GM21528 (cell line): ENCODE measurements around the gene RRAS2.
"Not testable (repeated sequence)": the region's sequence is repeated elsewhere in the genome, so short reads cannot be mapped to it uniquely, and the experiment has no call there.

ENCODE experiments used
- ATAC-seq: cut with Tn5 transposase; IDR thresholded peaks from one replicate; pipeline ENCODE4 v1.9.1; 2021; ENCODE audit warnings: mild to moderate bottlenecking, moderate library complexity; ENCODE audit not compliant: unreplicated experiment, low FRiP score

RRAS2 gene

GRCh38 chr11:14310679-14311078 lies 48.3 kb downstream of the RRAS2 start:
- ATAC-seq: no peak

- no peak for ATAC-seq
Measured at GRCh38 chr11:14309425-14310192, 49.4 kb downstream of the RRAS2 start.

GRCh38 chr11:14308897-14309387 lies 50.0 kb downstream of the RRAS2 start:
- peak; percentile 44 for ATAC-seq

- peak; percentile 41 for ATAC-seq
Measured at GRCh38 chr11:14308114-14308896, 50.7 kb downstream of the RRAS2 start.

GRCh38 chr11:14306481-14306880 lies 52.5 kb downstream of the RRAS2 start:
- ATAC-seq: no peak

GRCh38 chr11:14305649-14306048 lies 53.3 kb downstream of the RRAS2 start:
- no peak for ATAC-seq

- no peak for ATAC-seq
Measured at GRCh38 chr11:14304601-14305000, 54.4 kb downstream of the RRAS2 start.

- peak; percentile 75 for ATAC-seq
Measured at GRCh38 chr11:14300661-14301304, 58.2 kb downstream of the RRAS2 start.

GRCh38 chr11:14299921-14300320 lies 59.1 kb downstream of the RRAS2 start:
- ATAC-seq: no peak

- ATAC-seq: no peak
Measured at GRCh38 chr11:14290422-14290821, 68.6 kb downstream of the RRAS2 start.

GRCh38 chr11:14288189-14288935 lies 70.6 kb downstream of the RRAS2 start:
- ATAC-seq: no peak

GRCh38 chr11:14278869-14279268 lies 80.1 kb downstream of the RRAS2 start:
- ATAC-seq: not testable (repeated sequence)

- ATAC-seq: no peak
Measured at GRCh38 chr11:14275076-14275475, 83.9 kb downstream of the RRAS2 start.

- ATAC-seq: no peak
Measured at GRCh38 chr11:14273895-14274294, 85.1 kb downstream of the RRAS2 start.

GRCh38 chr11:14270690-14271542 lies 88.1 kb downstream of the RRAS2 start:
- peak; percentile 79 for ATAC-seq

GRCh38 chr11:14269692-14270573 lies 89.0 kb downstream of the RRAS2 start:
- ATAC-seq: no peak

- ATAC-seq: no peak
Measured at GRCh38 chr11:14267861-14268635, 90.9 kb downstream of the RRAS2 start.

GRCh38 chr11:14266622-14267021 lies 92.4 kb downstream of the RRAS2 start:
- no peak for ATAC-seq
